Gastroesophageal sphincter (tissue), 3 donors: ENCODE data around the gene HGFAC.

Source experiments
- POLR2A ChIP-seq, 2 donors: fragments of 450-650 bp; IDR thresholded peaks; one replicate each; pipeline ENCODE4 v1.6.1; 2017; ENCODE audit warnings: antibody characterized with exemption in 2 of 2, mild to moderate bottlenecking in 2 of 2, moderate library complexity in 1 of 2
- TF ChIP-seq, protein P1 (sequence below), 4 experiments: fragments of 200-600 bp in 2 of 4; fragments of 450-650 bp in 2 of 4; sonication (generic) in 1 of 4; IDR thresholded peaks; one replicate each; pipeline ENCODE4 v1.5.1; 2017 to 2019; ENCODE audit warnings: antibody characterized with exemption in 4 of 4, mild to moderate bottlenecking in 2 of 4, moderate library complexity in 2 of 4

- no peak for TF ChIP-seq POLR2A (IDR thresholded peaks at IDR 0.05)
- TF ChIP-seq, protein P1, sequence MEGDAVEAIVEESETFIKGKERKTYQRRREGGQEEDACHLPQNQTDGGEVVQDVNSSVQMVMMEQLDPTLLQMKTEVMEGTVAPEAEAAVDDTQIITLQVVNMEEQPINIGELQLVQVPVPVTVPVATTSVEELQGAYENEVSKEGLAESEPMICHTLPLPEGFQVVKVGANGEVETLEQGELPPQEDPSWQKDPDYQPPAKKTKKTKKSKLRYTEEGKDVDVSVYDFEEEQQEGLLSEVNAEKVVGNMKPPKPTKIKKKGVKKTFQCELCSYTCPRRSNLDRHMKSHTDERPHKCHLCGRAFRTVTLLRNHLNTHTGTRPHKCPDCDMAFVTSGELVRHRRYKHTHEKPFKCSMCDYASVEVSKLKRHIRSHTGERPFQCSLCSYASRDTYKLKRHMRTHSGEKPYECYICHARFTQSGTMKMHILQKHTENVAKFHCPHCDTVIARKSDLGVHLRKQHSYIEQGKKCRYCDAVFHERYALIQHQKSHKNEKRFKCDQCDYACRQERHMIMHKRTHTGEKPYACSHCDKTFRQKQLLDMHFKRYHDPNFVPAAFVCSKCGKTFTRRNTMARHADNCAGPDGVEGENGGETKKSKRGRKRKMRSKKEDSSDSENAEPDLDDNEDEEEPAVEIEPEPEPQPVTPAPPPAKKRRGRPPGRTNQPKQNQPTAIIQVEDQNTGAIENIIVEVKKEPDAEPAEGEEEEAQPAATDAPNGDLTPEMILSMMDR (IDR thresholded peaks at IDR 0.05): no peak
Observed at GRCh38 chr4:3422241-3422801, 19.4 kb upstream of the HGFAC start.
